ENCODE measurements around the gene BICD1. TPM values are rescaled to one million over a fixed set of nuclear protein-coding genes. Genes with fewer than 3 reads are reported as not detected.

The BICD1 gene
- total and polyA plus RNA-seq, 4 experiments from 2014 or later = 3.7 to 20.3 (median 12.4) TPM

DNA sequence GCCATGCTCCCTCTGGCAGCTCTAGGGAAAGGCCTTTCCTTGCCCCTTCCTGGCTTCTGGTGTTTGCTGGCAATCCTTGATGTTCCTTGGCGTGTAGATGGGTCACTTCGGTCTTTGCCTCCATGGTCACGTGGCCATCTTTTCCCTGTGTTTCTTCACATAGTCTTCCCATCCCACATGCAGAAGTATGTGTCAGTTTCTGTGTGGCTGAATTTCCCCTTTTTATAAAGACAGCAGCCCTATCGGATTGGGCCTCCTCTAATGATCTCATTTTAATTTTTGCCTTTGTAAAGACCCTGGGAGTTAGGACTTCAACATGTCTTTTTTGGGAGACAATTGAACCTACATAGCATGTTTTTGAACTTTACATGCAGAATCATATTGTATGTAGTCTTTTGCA is 185.5 kb downstream of the BICD1 start:
- H3K27me3 ChIP-seq (ENCODE audit: insufficient read depth, low read length) = no peaks in the 10 kb centered on the region
- ChIA-PET POLR2A (ENCODE audit: partially characterized antibody) (interaction anchor here (0.6 kb wide), 1 partner anchor 910 kb away, joined by 3 read pairs; no protein-coding TSS in a partner anchor), CTCF (ENCODE audit: partially characterized antibody) (no interaction called here)
- Mint-ChIP-seq H3K36me3 (peaks cover 2 to 3% of the 10 kb centered on the region in 2 donors), H3K4me3 (no peak overlapping the region), H3K27me3 (no peaks in the 10 kb centered on the region), H3K27ac (peak overlapping the region in 1 of 7 donors; percentile 28), H3K9me3 (peaks cover 0 to 2% (median 0%) of the 10 kb centered on the region in 8 donors), H3K4me1 (no peaks in the 10 kb centered on the region)
- H3K27ac ChIP-seq (ENCODE audit: low read depth, low read length) = no peak overlapping the region
- intact Hi-C loops (cut with micrococcal nuclease) = no loop called here
- DNase-seq = no peak
- H3K9me3 ChIP-seq (ENCODE audit: control insufficient read depth in 1 of 2, low read length in 2 of 2) = no peaks in the 10 kb centered on the region
- no peaks in the 10 kb centered on the region for H3K36me3 ChIP-seq (ENCODE audit: insufficient read depth, low read length)
- H3K4me1 ChIP-seq (ENCODE audit: insufficient read depth, low read length) = no peaks in the 10 kb centered on the region
- H3K4me3 ChIP-seq (ENCODE audit: low read length in 2 of 2) = no peak overlapping the region

DNA sequence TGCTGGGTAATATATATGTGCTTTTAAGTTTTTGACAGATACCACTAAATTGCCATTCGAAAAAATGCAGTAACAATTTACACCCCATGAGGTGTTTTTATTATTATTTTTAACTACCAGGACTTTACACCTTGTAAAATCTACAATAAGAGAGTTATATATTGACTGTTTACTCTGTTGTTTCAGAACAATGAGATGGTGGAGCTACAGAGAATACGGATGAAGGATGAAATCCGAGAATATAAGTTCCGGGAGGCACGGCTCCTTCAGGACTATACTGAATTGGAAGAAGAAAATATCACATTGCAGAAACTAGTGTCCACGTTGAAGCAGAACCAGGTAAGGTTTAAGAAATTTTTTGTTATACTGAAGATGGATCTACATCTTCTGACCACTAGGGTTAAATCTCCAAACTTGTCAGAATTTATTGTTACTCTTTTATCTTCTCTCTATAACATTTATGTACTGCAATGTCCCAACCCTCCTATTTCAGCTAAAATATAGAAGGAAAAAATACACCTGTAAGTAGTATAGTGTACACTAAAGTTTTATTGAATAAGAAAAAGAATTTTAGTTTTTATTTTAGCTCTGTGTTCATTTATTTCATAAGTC is 187.3 kb downstream of the BICD1 start:
- intact Hi-C loops (cut with micrococcal nuclease) = no loop called here
- Mint-ChIP-seq H3K4me3 (no peak overlapping the region), H3K27ac (no peak overlapping the region), H3K9me3 (peaks cover 0 to 1% (median 0%) of the 10 kb centered on the region in 8 donors), H3K27me3 (no peaks in the 10 kb centered on the region), H3K36me3 (peaks cover 2 to 3% of the 10 kb centered on the region in 2 donors), H3K4me1 (no peaks in the 10 kb centered on the region)
- Histone ChIP-seq H3K36me3 (ENCODE audit: insufficient read depth, low read length) (no peaks in the 10 kb centered on the region), H3K4me3 (ENCODE audit: low read length in 2 of 2) (no peak overlapping the region), H3K9me3 (ENCODE audit: control insufficient read depth in 1 of 2, low read length in 2 of 2) (no peaks in the 10 kb centered on the region), H3K4me1 (ENCODE audit: insufficient read depth, low read length) (no peaks in the 10 kb centered on the region), H3K27me3 (ENCODE audit: insufficient read depth, low read length) (no peaks in the 10 kb centered on the region), H3K27ac (ENCODE audit: low read depth, low read length) (no peak overlapping the region)
- ChIA-PET POLR2A (ENCODE audit: partially characterized antibody) (no interaction called here), CTCF (ENCODE audit: partially characterized antibody) (interaction anchor here (0.7 kb wide), 1 partner anchor 402 kb away, joined by 3 read pairs; no protein-coding TSS in a partner anchor)
- no peak for DNase-seq

DNA sequence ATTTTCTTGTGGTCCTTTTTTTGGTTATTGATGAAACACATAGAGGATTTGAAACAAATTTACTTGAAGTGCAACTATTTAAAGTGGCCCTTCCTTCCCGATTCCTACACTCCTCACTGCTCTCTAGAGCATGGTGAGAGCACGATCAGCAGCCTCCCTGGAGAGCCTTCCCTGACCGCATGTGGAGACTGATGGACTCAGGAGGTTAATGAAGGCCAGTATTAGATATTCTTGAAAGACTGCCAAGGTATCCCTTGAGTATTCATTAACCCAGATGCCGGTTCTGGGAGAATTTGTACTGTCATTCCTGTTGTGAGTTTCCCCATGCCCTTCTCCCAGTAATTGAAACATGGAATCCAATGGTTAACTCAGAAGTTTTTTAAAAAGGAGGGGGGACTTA is 189.9 kb downstream of the BICD1 start:
- no peak for DNase-seq
- H3K27ac ChIP-seq (ENCODE audit: low read depth, low read length) = no peak overlapping the region
- H3K27ac Mint-ChIP-seq = peak overlapping the region in 2 of 7 donors; percentile 8 to 36
- POLR2A ChIA-PET (ENCODE audit: partially characterized antibody) = no interaction called here
- no peak overlapping the region for H3K4me3 Mint-ChIP-seq
- peaks cover 0 to 2% (median under 1%) of the 10 kb centered on the region in 4 donors for H3K4me1 Mint-ChIP-seq
- H3K9me3 Mint-ChIP-seq = no peaks in the 10 kb centered on the region
- H3K9me3 ChIP-seq (ENCODE audit: control insufficient read depth in 1 of 2, low read length in 2 of 2) = no peaks in the 10 kb centered on the region
- H3K4me1 ChIP-seq (ENCODE audit: insufficient read depth, low read length) = no peaks in the 10 kb centered on the region
- no peak overlapping the region for H3K4me3 ChIP-seq (ENCODE audit: low read length in 2 of 2)
- no peaks in the 10 kb centered on the region for H3K27me3 ChIP-seq (ENCODE audit: insufficient read depth, low read length)
- CTCF ChIA-PET (ENCODE audit: partially characterized antibody) = interaction anchor here (1.0 kb wide), 1 partner anchor 643 kb away, joined by 3 read pairs; no protein-coding TSS in a partner anchor
- H3K27me3 Mint-ChIP-seq = no peaks in the 10 kb centered on the region
- H3K36me3 Mint-ChIP-seq = peaks cover 2 to 3% of the 10 kb centered on the region in 2 donors
- intact Hi-C loops (cut with micrococcal nuclease) = no loop called here
- no peaks in the 10 kb centered on the region for H3K36me3 ChIP-seq (ENCODE audit: insufficient read depth, low read length)

DNA sequence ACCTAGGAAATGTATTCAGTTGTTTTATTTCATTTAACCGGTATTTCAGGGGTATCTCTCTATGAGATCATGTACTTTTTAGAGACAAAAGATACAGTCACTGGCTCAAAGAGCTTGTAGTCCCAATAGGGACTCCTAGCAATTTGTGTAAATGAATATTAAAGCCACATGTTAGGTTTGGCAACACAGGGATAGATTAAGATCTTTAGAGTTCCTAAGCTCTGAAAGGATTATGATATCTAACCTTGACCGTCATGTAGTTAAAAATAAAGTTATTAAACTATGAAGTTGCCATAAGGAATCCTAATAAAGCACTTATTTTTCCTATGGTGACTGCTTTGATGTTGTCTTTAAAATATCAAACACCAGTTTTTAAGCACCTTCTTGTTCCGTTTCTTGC is 192.3 kb downstream of the BICD1 start:
- Mint-ChIP-seq H3K27me3 (no peaks in the 10 kb centered on the region), H3K4me3 (no peak overlapping the region), H3K36me3 (peaks cover 2% of the 10 kb centered on the region in 2 donors), H3K9me3 (no peaks in the 10 kb centered on the region), H3K27ac (no peak overlapping the region), H3K4me1 (peaks cover 0 to 4% (median under 1%) of the 10 kb centered on the region in 4 donors)
- Histone ChIP-seq H3K36me3 (ENCODE audit: insufficient read depth, low read length) (no peaks in the 10 kb centered on the region), H3K4me1 (ENCODE audit: insufficient read depth, low read length) (no peaks in the 10 kb centered on the region), H3K4me3 (ENCODE audit: low read length in 2 of 2) (no peak overlapping the region), H3K27me3 (ENCODE audit: insufficient read depth, low read length) (no peaks in the 10 kb centered on the region), H3K9me3 (ENCODE audit: control insufficient read depth in 1 of 2, low read length in 2 of 2) (no peaks in the 10 kb centered on the region), H3K27ac (ENCODE audit: low read depth, low read length) (no peak overlapping the region)
- DNase-seq = no peak
- intact Hi-C loops (cut with micrococcal nuclease) = no loop called here
- CTCF ChIA-PET (ENCODE audit: partially characterized antibody) = interaction anchor here (0.9 to 2.3 kb wide), 4 partner anchors 8 to 646 kb away, joined by 3 to 9 read pairs (median 4); no protein-coding TSS in a partner anchor
- POLR2A ChIA-PET (ENCODE audit: partially characterized antibody) = no interaction called here

DNA sequence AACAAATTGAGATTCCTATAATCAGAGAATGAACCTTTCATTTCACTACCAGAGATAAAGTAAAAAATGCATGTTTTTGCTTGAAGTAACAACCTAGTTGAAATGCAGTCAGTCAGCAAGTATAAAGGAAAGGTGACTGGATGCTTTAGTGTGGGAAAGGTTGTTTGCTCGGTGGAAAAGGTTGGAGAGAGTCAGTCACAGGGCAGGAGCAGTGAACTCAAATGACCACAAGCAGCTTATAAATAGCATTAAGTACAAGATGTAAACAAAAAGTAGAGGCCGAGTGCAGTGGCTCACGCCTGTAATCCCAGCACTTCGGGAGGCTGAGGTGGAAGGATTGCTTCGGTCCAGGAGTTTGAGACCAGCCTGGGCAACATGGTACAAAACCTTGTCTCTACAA is 194.6 kb downstream of the BICD1 start:
- no peaks in the 10 kb centered on the region for H3K27me3 ChIP-seq (ENCODE audit: insufficient read depth, low read length)
- Mint-ChIP-seq H3K36me3 (peaks cover 2 to 7% of the 10 kb centered on the region in 2 donors), H3K27ac (no peak overlapping the region), H3K9me3 (no peaks in the 10 kb centered on the region), H3K4me1 (peaks cover 0 to 4% (median under 1%) of the 10 kb centered on the region in 4 donors), H3K4me3 (no peak overlapping the region), H3K27me3 (no peaks in the 10 kb centered on the region)
- no peak overlapping the region for H3K27ac ChIP-seq (ENCODE audit: low read depth, low read length)
- no peaks in the 10 kb centered on the region for H3K36me3 ChIP-seq (ENCODE audit: insufficient read depth, low read length)
- no peaks in the 10 kb centered on the region for H3K4me1 ChIP-seq (ENCODE audit: insufficient read depth, low read length)
- intact Hi-C loops (cut with micrococcal nuclease) = loop anchor here (10.0 kb wide), 1 partner anchor 1724 kb away; the partner anchor contains the start of gene ALG10
- no peak for DNase-seq
- H3K9me3 ChIP-seq (ENCODE audit: control insufficient read depth in 1 of 2, low read length in 2 of 2) = no peaks in the 10 kb centered on the region
- ChIA-PET CTCF (ENCODE audit: partially characterized antibody) (no interaction called here), POLR2A (ENCODE audit: partially characterized antibody) (no interaction called here)
- H3K4me3 ChIP-seq (ENCODE audit: low read length in 2 of 2) = no peak overlapping the region

DNA sequence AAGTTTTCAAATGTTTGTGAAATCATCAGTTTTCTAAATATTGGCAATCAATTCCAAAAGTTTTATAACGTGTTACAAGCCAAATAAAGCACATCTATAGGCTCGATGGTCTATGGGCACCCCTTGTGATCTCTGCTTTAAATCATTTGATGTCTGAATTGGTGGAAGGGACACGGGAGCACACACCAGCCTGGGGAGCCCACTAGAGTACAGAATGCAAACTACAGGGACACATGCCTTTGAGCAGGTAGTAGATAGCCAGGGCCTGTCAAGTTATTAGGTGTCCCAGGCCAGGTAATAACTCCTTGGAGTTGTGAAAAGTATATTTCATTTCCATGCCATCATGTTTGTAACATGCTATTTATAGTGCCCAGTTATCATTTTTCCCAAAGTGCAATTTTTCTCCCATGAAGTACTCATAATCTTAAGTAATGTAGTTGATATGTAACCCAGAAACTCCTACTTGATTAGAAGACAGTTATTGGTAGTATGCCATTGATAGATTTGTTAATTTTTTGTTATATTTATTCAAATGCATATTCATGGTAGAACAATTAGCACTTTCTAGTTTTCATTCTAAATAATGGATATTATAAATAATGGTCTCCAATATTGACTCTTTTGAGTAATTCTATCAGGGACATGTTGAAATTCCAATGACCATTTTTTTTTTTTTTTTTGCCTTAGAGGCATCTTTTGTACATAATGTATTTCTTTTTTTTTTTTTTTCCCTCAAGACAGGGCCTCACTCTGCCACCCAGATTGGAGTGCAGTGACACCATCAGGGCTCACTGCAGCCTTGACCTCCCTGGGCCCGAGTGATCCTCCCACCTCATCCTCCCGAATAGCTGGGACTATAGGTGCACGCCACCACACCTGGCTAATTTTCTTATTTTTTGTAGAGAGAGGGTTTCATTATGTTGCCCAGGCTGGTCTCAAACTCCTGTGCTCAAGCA is 195.8 kb downstream of the BICD1 start:
- Histone ChIP-seq H3K27me3 (ENCODE audit: insufficient read depth, low read length) (no peaks in the 10 kb centered on the region), H3K9me3 (ENCODE audit: control insufficient read depth in 1 of 2, low read length in 2 of 2) (no peaks in the 10 kb centered on the region), H3K36me3 (ENCODE audit: insufficient read depth, low read length) (no peaks in the 10 kb centered on the region), H3K4me1 (ENCODE audit: insufficient read depth, low read length) (no peaks in the 10 kb centered on the region), H3K27ac (ENCODE audit: low read depth, low read length) (no peak overlapping the region), H3K4me3 (ENCODE audit: low read length in 2 of 2) (no peak overlapping the region)
- peaks cover 0 to 6% of the 10 kb centered on the region in 2 donors for H3K36me3 Mint-ChIP-seq
- peaks cover 0 to 4% (median under 1%) of the 10 kb centered on the region in 4 donors for H3K4me1 Mint-ChIP-seq
- no peaks in the 10 kb centered on the region for H3K27me3 Mint-ChIP-seq
- peak overlapping the region in 2 of 7 donors; percentile 20 to 29 for H3K27ac Mint-ChIP-seq
- intact Hi-C loops (cut with micrococcal nuclease) = loop anchor here (10.0 kb wide), 1 partner anchor 1722 kb away; the partner anchor contains the start of gene ALG10
- no peaks in the 10 kb centered on the region for H3K9me3 Mint-ChIP-seq
- H3K4me3 Mint-ChIP-seq = no peak overlapping the region
- DNase-seq = peak in 4 of 5 donors; percentile 6 to 18 (median 8)
- ChIA-PET CTCF (ENCODE audit: partially characterized antibody) (interaction anchor here (1.6 kb wide), 1 partner anchor 649 kb away, joined by 8 read pairs; no protein-coding TSS in a partner anchor), POLR2A (ENCODE audit: partially characterized antibody) (no interaction called here)

DNA sequence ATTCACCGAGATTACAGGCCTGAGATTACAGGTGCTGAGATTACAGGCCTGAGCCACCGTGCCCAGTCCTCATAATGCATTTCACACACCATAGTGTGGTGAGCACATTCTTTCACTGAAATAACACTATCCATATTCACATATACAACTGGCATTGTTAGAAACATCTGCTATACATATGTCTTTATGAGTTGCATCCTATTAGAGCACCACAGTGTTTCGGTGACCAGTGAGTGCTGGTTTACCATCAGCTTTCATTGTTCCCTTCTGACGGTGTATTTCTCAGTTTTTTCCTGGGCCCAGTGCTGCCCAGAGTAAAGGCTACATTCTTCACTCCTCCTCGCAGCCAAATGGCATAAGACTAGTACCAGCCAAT is 196.5 kb downstream of the BICD1 start:
- intact Hi-C loops (cut with micrococcal nuclease) = loop anchor here (10.0 kb wide), 1 partner anchor 1722 kb away; the partner anchor contains the start of gene ALG10
- Histone ChIP-seq H3K9me3 (ENCODE audit: control insufficient read depth in 1 of 2, low read length in 2 of 2) (no peaks in the 10 kb centered on the region), H3K36me3 (ENCODE audit: insufficient read depth, low read length) (no peaks in the 10 kb centered on the region), H3K27me3 (ENCODE audit: insufficient read depth, low read length) (no peaks in the 10 kb centered on the region), H3K4me1 (ENCODE audit: insufficient read depth, low read length) (no peaks in the 10 kb centered on the region), H3K4me3 (ENCODE audit: low read length in 2 of 2) (no peak overlapping the region), H3K27ac (ENCODE audit: low read depth, low read length) (no peak overlapping the region)
- ChIA-PET CTCF (ENCODE audit: partially characterized antibody) (interaction anchor here (0.9 to 1.6 kb wide), 2 partner anchors 368 to 650 kb away, joined by 3 to 8 read pairs; no protein-coding TSS in a partner anchor), POLR2A (ENCODE audit: partially characterized antibody) (no interaction called here)
- H3K27ac Mint-ChIP-seq = no peak overlapping the region
- H3K4me1 Mint-ChIP-seq = peaks cover 0 to 4% (median under 1%) of the 10 kb centered on the region in 4 donors
- peaks cover 0 to 6% of the 10 kb centered on the region in 2 donors for H3K36me3 Mint-ChIP-seq
- H3K27me3 Mint-ChIP-seq = no peaks in the 10 kb centered on the region
- no peak for DNase-seq
- no peaks in the 10 kb centered on the region for H3K9me3 Mint-ChIP-seq
- H3K4me3 Mint-ChIP-seq = no peak overlapping the region
